ENCODE data around the gene FIZ1. TPM values are rescaled to one million over a fixed set of nuclear protein-coding genes. Genes with fewer than 3 reads are reported as not detected.

The FIZ1 gene
- total and polyA plus RNA-seq, 2 donors from 2014 or later, result 11.9 to 17.9 TPM

DNA sequence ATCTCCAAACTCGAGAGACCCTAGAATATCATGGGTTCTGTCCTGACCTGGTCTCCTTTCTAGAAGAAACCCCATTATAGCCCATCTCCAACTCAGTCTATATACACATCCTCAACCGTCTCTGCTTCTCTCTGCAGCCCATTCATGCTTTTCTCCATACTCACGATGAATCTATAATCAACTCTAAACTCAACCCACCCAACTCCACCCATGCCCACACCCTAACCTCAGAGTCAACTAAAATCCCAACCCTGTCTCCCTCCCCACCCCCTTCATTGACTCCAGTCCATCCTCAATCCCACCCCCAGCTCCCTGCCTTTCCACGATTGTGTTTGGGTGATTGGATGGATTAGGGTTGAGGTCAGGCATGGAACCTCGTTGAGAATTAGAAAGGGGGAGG, 55.8 kb downstream of the FIZ1 start:
- Histone ChIP-seq H3K9me3 (ENCODE audit: control insufficient read depth in 2 of 3, insufficient read depth in 1 of 3, low read length in 3 of 3) (no peaks in the 10 kb centered on the region), H3K27ac (ENCODE audit: low read depth in 2 of 2, low read length in 2 of 2) (no peak overlapping the region), H3K4me1 (ENCODE audit: control insufficient read depth in 2 of 3, insufficient read depth in 2 of 3, low read depth in 1 of 3, low read length in 3 of 3) (peaks cover 0 to 2% (median 0%) of the 10 kb centered on the region in 3 donors), H3K36me3 (ENCODE audit: control insufficient read depth in 2 of 3, insufficient read depth in 3 of 3, low read length in 3 of 3) (no peaks in the 10 kb centered on the region), H3K4me3 (ENCODE audit: low read length in 3 of 3) (no peak overlapping the region), H3K27me3 (ENCODE audit: control insufficient read depth, insufficient read depth, low read length) (no peaks in the 10 kb centered on the region), H3K9ac (ENCODE audit: low read length in 3 of 3) (no peak overlapping the region)
- intact Hi-C loops (cut with DNase I), result no loop called here
- no peak for TF ChIP-seq CTCF (IDR thresholded peaks at IDR 0.05; ENCODE audit: borderline replicate concordance, extremely low read depth, insufficient read depth)
- DNase-seq, result no peak
- FAIRE-seq, result no peak

DNA sequence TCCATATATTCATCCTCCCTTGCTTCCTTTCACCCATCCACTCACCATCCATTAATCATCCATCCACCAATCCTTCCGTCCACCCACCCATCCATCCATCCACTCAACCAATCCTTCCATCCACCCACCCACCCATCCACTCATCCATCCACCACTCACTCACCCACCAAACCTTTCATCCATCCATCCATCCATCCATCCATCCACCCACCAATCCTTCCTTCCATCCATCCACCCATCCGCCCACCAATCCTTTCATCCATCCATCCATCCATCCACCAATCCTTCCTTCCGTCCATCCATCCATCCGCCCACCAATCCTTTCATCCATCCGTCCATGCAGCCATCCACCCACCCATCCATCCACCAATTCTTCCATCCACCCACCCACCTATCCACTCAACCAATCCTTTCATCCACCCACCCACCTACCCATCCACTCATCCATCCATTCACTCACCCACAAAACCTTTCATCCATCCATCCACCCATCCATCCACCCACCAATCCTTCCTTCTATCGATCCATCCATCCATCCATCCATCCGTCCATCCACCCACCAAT, 56.9 kb downstream of the FIZ1 start:
- DNase-seq (no peak), FAIRE-seq (no peak)
- Histone ChIP-seq H3K36me3 (ENCODE audit: control insufficient read depth in 2 of 3, insufficient read depth in 3 of 3, low read length in 3 of 3) (no peaks in the 10 kb centered on the region), H3K4me3 (ENCODE audit: low read length in 3 of 3) (no peak overlapping the region), H3K27me3 (ENCODE audit: control insufficient read depth, insufficient read depth, low read length) (no peaks in the 10 kb centered on the region), H3K4me1 (ENCODE audit: control insufficient read depth in 2 of 3, insufficient read depth in 2 of 3, low read depth in 1 of 3, low read length in 3 of 3) (peaks cover 0 to 2% (median 0%) of the 10 kb centered on the region in 3 donors), H3K9ac (ENCODE audit: low read length in 3 of 3) (no peak overlapping the region), H3K9me3 (ENCODE audit: control insufficient read depth in 2 of 3, insufficient read depth in 1 of 3, low read length in 3 of 3) (no peaks in the 10 kb centered on the region), H3K27ac (ENCODE audit: low read depth in 2 of 2, low read length in 2 of 2) (no peak overlapping the region)
- TF ChIP-seq CTCF (IDR thresholded peaks at IDR 0.05; ENCODE audit: borderline replicate concordance, extremely low read depth, insufficient read depth), result no peak
- intact Hi-C loops (cut with DNase I), result no loop called here

Other genes with a start within 250 kb of the FIZ1 start
- gene COX6B2, start 244.8 kb downstream of the FIZ1 start, total RNA-seq, result 3.8 TPM
- gene COX6B2, start 244.8 kb downstream of the FIZ1 start, polyA plus RNA-seq (ENCODE audit: insufficient read depth, low read depth, low replicate concordance), result 0.62 TPM
- not detected for gene GARIN5B, start 236.3 kb downstream of the FIZ1 start, total RNA-seq
- gene GARIN5B, start 236.3 kb downstream of the FIZ1 start, polyA plus RNA-seq (ENCODE audit: insufficient read depth, low read depth, low replicate concordance), result not detected
- 0.47 TPM for gene IL11, start 229.1 kb downstream of the FIZ1 start, total RNA-seq
- 0.37 TPM for gene IL11, start 229.1 kb downstream of the FIZ1 start, polyA plus RNA-seq (ENCODE audit: insufficient read depth, low read depth, low replicate concordance)
- gene TMEM190, start 222.7 kb downstream of the FIZ1 start, total RNA-seq, result not detected
- not detected for gene TMEM190, start 222.7 kb downstream of the FIZ1 start, polyA plus RNA-seq (ENCODE audit: insufficient read depth, low read depth, low replicate concordance)
- 24.3 TPM for gene TMEM238, start 215.2 kb downstream of the FIZ1 start, total RNA-seq
- gene TMEM238, start 215.2 kb downstream of the FIZ1 start, polyA plus RNA-seq (ENCODE audit: insufficient read depth, low read depth, low replicate concordance), result 8.1 TPM
- 1,259 TPM for gene RPL28, start 213.6 kb downstream of the FIZ1 start, total RNA-seq
- 1,453 TPM for gene RPL28, start 213.6 kb downstream of the FIZ1 start, polyA plus RNA-seq (ENCODE audit: insufficient read depth, low read depth, low replicate concordance)
- gene UBE2S, start 191.7 kb downstream of the FIZ1 start, total RNA-seq, result 16.8 TPM
- 20.8 TPM for gene UBE2S, start 191.7 kb downstream of the FIZ1 start, polyA plus RNA-seq (ENCODE audit: insufficient read depth, low read depth, low replicate concordance)
- gene SHISA7, start 156.2 kb downstream of the FIZ1 start, total RNA-seq, result not detected
- gene SHISA7, start 156.2 kb downstream of the FIZ1 start, polyA plus RNA-seq (ENCODE audit: insufficient read depth, low read depth, low replicate concordance), result not detected
- gene ISOC2, start 137.9 kb downstream of the FIZ1 start, total RNA-seq, result 45.9 TPM
- gene ISOC2, start 137.9 kb downstream of the FIZ1 start, polyA plus RNA-seq (ENCODE audit: insufficient read depth, low read depth, low replicate concordance), result 326 TPM
- not detected for gene C19orf85, start 134.8 kb downstream of the FIZ1 start, total RNA-seq
- gene C19orf85, start 134.8 kb downstream of the FIZ1 start, polyA plus RNA-seq (ENCODE audit: insufficient read depth, low read depth, low replicate concordance), result not detected
- gene ZNF628, start 122.9 kb downstream of the FIZ1 start, total RNA-seq, result 12.0 TPM
- gene ZNF628, start 122.9 kb downstream of the FIZ1 start, polyA plus RNA-seq (ENCODE audit: insufficient read depth, low read depth, low replicate concordance), result 2.3 TPM
- gene NAT14, start 114.3 kb downstream of the FIZ1 start, total RNA-seq, result 42.6 TPM
- 45.0 TPM for gene NAT14, start 114.3 kb downstream of the FIZ1 start, polyA plus RNA-seq (ENCODE audit: insufficient read depth, low read depth, low replicate concordance)
- 9.4 TPM for gene SSC5D, start 111.1 kb downstream of the FIZ1 start, total RNA-seq
- 2.2 TPM for gene SSC5D, start 111.1 kb downstream of the FIZ1 start, polyA plus RNA-seq (ENCODE audit: insufficient read depth, low read depth, low replicate concordance)
- gene SBK2, start 62.4 kb downstream of the FIZ1 start, total RNA-seq, result not detected
- gene SBK2, start 62.4 kb downstream of the FIZ1 start, polyA plus RNA-seq (ENCODE audit: insufficient read depth, low read depth, low replicate concordance), result not detected
- 0.66 TPM for gene SBK3, start 54.0 kb downstream of the FIZ1 start, total RNA-seq
- gene SBK3, start 54.0 kb downstream of the FIZ1 start, polyA plus RNA-seq (ENCODE audit: insufficient read depth, low read depth, low replicate concordance), result not detected
- gene ZNF579, start 18.7 kb downstream of the FIZ1 start, total RNA-seq, result 16.6 TPM
- 10.9 TPM for gene ZNF579, start 18.7 kb downstream of the FIZ1 start, polyA plus RNA-seq (ENCODE audit: insufficient read depth, low read depth, low replicate concordance)
- gene ZNF524, start 771 bp upstream of the FIZ1 start, total RNA-seq, result 22.9 TPM
- gene ZNF524, start 771 bp upstream of the FIZ1 start, polyA plus RNA-seq (ENCODE audit: insufficient read depth, low read depth, low replicate concordance), result 32.6 TPM
- 17.4 TPM for gene ZNF865, start 6.1 kb upstream of the FIZ1 start, total RNA-seq
- gene ZNF865, start 6.1 kb upstream of the FIZ1 start, polyA plus RNA-seq (ENCODE audit: insufficient read depth, low read depth, low replicate concordance), result 5.8 TPM
- 9.8 TPM for gene ZNF784, start 25.0 kb upstream of the FIZ1 start, total RNA-seq
- 6.6 TPM for gene ZNF784, start 25.0 kb upstream of the FIZ1 start, polyA plus RNA-seq (ENCODE audit: insufficient read depth, low read depth, low replicate concordance)
- 56.8 TPM for gene ZNF580, start 41.5 kb upstream of the FIZ1 start, total RNA-seq
- gene ZNF580, start 41.5 kb upstream of the FIZ1 start, polyA plus RNA-seq (ENCODE audit: insufficient read depth, low read depth, low replicate concordance), result 47.0 TPM
- gene ZNF581, start 44.1 kb upstream of the FIZ1 start, total RNA-seq, result 23.6 TPM
- gene ZNF581, start 44.1 kb upstream of the FIZ1 start, polyA plus RNA-seq (ENCODE audit: insufficient read depth, low read depth, low replicate concordance), result 22.0 TPM
- gene CCDC106, start 48.7 kb upstream of the FIZ1 start, total RNA-seq, result 22.7 TPM
- gene CCDC106, start 48.7 kb upstream of the FIZ1 start, polyA plus RNA-seq (ENCODE audit: insufficient read depth, low read depth, low replicate concordance), result 51.9 TPM
- gene U2AF2, start 55.5 kb upstream of the FIZ1 start, total RNA-seq, result 161 TPM
- 54.8 TPM for gene U2AF2, start 55.5 kb upstream of the FIZ1 start, polyA plus RNA-seq (ENCODE audit: insufficient read depth, low read depth, low replicate concordance)
- 145 TPM for gene EPN1, start 75.7 kb upstream of the FIZ1 start, total RNA-seq
- gene EPN1, start 75.7 kb upstream of the FIZ1 start, polyA plus RNA-seq (ENCODE audit: insufficient read depth, low read depth, low replicate concordance), result 138 TPM
- gene NLRP9, start 138.9 kb upstream of the FIZ1 start, total RNA-seq, result 0.09 TPM
- gene NLRP9, start 138.9 kb upstream of the FIZ1 start, polyA plus RNA-seq (ENCODE audit: insufficient read depth, low read depth, low replicate concordance), result not detected
- gene RFPL4A, start 159.6 kb upstream of the FIZ1 start, total RNA-seq, result 0.41 TPM
- gene RFPL4A, start 159.6 kb upstream of the FIZ1 start, polyA plus RNA-seq (ENCODE audit: insufficient read depth, low read depth, low replicate concordance), result not detected
- not detected for gene RFPL4AL1, start 169.6 kb upstream of the FIZ1 start, total RNA-seq
- not detected for gene RFPL4AL1, start 169.6 kb upstream of the FIZ1 start, polyA plus RNA-seq (ENCODE audit: insufficient read depth, low read depth, low replicate concordance)
- 0.35 TPM for gene NLRP11, start 232.5 kb upstream of the FIZ1 start, total RNA-seq
- gene NLRP11, start 232.5 kb upstream of the FIZ1 start, polyA plus RNA-seq (ENCODE audit: insufficient read depth, low read depth, low replicate concordance), result not detected
- 0.06 TPM for gene NLRP4, start 237.0 kb upstream of the FIZ1 start, total RNA-seq
- not detected for gene NLRP4, start 237.0 kb upstream of the FIZ1 start, polyA plus RNA-seq (ENCODE audit: insufficient read depth, low read depth, low replicate concordance)